Fibroblast of skin of right quadriceps (primary cell): ENCODE results near the gene RTL1.

Experiments used
- DNase-seq: peaks from one replicate; pipeline ENCODE4 v3.0.0-alpha.2; 2013

Gene RTL1

GRCh38 chr14:100903672-100904185, at the start of gene RTL1:
Gene RTL1 (minus strand): TSS chr14:100903722. CDS start chr14:100884788, 18,934 bp downstream.
- DNase-seq: no peak

GRCh38 chr14:100950024-100950423, 46.5 kb upstream of the RTL1 start:
- DNase-seq: peak; percentile 4

GRCh38 chr14:100944052-100944451, 40.5 kb upstream of the RTL1 start:
- DNase-seq: no peak

DNA sequence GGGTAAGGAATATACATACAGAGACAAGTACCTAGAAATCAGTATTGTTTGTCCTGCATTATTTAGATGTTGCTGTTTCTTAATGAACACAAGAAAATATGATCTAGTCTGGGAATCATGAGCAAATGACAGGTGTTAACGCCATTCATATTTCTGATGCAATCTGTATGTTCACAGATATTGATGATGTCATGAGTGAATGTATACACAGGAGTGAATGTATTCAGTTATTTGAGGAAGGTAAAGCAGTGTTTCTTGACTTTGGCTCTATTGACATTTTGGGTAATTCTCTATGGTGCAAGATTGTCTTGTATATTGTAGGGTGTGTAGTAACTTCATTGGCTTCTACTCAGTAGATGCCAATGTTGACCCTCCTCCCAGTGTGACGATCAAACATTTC, 26.7 kb upstream of the RTL1 start:
- no peak for DNase-seq

GRCh38 chr14:100915560-100915959, 12.0 kb upstream of the RTL1 start:
- no peak for DNase-seq

DNA sequence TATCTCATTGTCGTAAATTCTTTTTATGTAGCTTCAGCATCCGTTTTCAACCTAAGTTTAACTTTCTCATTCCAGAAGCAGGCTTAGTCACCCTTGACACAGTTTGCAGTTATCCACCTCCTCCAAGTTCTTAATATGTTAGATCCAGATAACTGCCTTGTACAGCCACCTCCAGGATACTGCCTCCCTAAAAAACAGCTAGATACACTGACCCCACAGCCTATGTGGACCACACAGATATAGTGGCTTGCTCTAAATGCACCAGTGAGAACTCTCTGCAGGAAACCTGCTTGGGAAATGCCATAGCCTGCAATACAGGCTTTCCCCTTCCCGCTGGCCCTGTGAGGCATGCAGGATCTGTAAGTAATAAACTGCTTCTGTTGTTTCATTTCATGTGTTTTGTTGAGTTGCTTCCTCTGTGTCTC, 11.1 kb upstream of the RTL1 start:
- peak; percentile 29 for DNase-seq

DNA sequence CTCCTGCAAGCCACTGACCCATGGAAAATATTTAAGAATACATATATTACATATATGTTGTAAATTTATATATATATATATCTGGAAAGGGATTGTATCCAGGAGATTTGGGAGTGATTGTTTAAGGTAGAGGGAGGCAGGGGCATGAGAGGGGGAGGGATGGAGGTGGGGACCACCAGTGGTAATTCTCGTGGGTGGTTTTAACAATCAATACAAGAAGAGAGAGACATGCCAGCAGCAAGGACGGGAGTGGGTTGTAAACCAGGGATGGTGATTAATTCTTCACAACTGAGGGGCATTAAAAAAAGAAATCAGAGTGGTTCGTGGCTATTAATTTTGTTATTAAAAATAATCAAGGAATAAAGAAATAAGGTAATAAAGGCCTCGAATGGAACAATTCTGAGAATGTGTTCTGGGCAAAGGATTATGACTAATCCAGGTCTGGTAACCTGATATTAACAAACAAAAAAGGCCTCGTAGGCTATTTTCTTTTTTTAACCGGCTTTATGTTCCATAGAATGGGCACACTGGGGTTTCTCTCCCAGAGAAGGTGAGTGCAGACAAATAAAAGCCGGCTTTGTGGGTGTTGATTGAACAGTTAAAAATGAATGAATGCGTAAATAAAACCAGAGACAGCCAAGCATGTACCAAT, 8.3 kb upstream of the RTL1 start:
- DNase-seq: no peak

GRCh38 chr14:100910888-100911664, 7.6 kb upstream of the RTL1 start:
- no peak for DNase-seq

DNA sequence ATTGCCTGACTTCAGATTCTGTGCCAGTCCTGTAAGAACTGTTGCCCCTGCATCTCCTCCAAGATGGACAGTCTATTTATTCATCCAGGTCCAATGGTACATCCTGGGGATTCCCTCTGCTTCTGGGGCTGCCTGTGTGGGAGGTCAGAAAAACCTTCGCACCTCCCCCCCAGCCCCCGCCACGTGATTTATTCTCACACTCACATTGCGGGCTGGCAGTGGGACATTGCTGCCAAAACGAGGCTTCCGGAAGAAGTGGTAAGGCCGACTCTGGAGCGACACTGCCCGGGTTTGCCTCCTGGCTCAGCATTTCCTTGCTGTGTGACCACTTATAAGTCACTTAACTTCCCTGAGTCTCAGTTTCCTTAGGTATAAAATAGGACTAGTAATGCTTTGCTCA, 5.9 kb upstream of the RTL1 start:
- DNase-seq: no peak

- DNase-seq: no peak
Observed at GRCh38 chr14:100907240-100907639, 3.7 kb upstream of the RTL1 start.

DNA sequence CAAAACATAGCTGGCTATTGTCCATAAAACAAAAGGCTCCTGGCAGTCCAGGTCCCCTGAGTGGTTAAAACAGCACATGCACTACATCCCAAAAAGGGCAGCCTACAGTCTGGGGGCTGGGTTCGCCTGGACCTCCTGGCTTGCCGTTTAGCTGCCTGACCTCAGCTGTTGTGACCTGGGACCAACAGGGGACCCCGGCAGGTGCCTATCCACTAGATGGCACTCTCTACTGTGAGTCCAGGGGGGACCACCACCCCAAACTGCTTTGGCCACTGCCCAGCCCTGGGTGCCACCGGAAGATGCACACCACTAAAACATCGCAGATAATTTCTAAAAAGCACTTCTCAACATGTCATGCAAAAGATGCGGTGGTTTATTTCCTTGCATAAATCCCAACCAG, 2.9 kb upstream of the RTL1 start:
- DNase-seq: no peak

GRCh38 chr14:100905166-100905565, 1.6 kb upstream of the RTL1 start:
- no peak for DNase-seq

DNA sequence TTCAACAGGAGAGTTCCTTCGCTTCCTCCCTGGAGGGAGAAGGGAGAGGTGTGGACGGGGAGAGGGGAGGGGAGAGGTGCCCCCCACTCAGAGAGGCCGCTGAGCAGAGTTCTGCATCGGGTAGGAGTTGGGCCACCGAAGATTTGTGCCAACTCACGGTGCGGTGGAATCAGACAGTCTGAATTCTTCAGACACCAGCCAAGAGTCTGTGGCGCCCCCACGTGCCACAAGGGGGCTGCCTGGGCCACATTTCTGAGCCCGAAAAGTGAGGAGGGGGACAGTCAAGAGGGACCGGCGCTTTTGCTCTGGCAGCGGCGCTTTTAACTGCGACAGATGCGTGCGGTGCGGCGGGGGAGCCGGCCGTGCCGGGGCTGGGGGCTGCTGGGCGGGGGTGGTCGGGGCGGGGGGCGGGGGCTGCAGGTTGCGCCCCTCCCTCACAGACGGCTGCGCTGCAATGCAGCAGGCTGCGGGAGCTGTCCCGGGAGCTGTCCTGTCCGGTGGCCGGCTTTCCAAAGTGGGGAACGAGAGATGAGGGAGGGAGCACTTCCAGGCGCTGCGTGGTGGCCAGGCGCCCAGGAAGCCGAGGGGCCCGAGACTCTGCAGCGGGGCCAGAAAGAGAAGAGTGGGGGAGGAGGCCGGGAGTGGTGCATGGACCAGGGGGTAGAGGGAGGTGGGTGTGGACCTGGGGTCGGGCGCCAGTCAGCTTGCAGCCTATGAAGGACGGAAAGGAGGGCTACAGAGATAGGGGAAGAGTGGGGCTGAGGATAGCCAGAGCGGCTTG, 975 bp upstream of the RTL1 start:
- no peak for DNase-seq

DNA sequence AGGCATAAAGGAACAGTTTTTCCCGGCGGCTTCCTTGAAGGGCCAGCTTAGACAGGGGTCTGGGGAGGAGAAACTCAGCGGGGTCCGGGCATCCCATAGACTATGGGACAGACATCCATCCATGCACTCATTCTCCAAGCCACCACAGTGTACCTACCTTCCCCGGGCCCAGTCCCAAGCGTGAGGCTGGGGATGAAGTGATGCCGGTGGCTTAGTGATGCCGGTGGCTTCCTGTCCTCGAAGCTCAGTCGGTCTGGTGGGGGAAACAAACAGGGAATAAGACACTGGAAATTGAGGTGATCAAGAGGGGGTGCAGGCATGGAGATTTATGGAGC, 421 bp downstream of the RTL1 start:
- DNase-seq: no peak

- DNase-seq: peak; percentile 15
Observed at GRCh38 chr14:100902295-100903133, 1.0 kb downstream of the RTL1 start.

- DNase-seq: no peak
Observed at GRCh38 chr14:100901391-100902183, 1.9 kb downstream of the RTL1 start.

GRCh38 chr14:100900837-100901390, 2.6 kb downstream of the RTL1 start:
- DNase-seq: no peak

GRCh38 chr14:100899884-100900771, 3.4 kb downstream of the RTL1 start:
- no peak for DNase-seq

DNA sequence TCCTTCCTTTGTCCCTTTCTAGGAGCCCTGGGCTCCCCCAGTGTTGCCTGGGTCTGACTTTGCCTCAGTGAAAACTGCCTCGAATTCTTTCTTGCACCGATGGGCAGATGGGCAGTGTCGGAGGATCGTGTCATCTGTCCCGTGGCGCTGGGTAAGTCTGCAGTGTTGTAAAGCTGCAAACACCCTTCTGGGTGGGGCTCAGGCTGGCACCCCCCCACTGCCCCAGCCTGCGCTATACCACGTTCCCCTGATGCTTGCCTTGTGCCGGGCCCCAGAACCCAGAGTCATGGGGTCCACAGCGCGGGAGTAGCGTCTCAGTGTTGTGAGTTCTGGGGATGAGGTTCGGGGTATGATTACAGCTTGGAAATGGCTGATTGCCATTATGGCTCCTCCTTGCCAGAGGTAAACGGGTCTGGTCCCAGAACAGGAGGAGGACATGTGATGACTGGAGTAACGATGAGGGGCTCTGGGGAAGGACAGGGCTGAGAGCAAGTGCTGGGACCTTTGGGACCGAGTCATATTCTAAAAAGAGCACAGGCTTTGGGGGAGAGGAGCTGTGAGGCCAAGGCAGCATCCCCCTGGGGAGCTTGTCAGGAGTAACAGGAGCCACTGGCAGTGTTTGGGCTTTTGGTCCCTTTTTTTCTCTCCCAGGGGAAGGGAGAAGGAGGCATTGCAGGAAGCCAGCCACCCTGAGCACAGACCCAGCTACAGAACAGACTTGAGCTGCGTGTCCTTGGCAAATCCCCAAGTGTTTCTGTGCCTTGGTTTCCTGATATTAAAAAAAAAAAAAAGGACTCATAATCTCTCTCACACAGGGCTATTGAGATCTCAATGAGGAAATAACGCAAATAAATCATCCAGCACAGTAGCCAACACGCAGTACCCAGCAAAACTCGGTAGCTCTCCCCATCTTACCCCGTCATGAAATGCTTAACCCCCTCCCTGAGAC, 4.3 kb downstream of the RTL1 start:
- DNase-seq: no peak
